NCI-H526 treated with DMSO at 0.1 percent for 48 hours (cell line): ENCODE results near the gene TTC1.
A peak's percentile ranks its signal among the peaks of the same experiment; 100 is the strongest.
"Not testable (repeated sequence)": the region's sequence is repeated elsewhere in the genome, so short reads cannot be mapped to it uniquely, and the experiment has no call there.

Source experiments
- DNase-seq: peaks from one replicate; lab custom pipeline; 2025; lab: John Stamatoyannopoulos, UW

Gene TTC1

GRCh38 chr5:160040471-160040835, 31.5 kb downstream of the TTC1 start:
- no peak for DNase-seq

- no peak for DNase-seq
These were observed 33.7 kb downstream of the TTC1 start for GRCh38 chr5:160042671-160043070.

GRCh38 chr5:160044391-160044804, 35.5 kb downstream of the TTC1 start:
- DNase-seq: no peak

DNA sequence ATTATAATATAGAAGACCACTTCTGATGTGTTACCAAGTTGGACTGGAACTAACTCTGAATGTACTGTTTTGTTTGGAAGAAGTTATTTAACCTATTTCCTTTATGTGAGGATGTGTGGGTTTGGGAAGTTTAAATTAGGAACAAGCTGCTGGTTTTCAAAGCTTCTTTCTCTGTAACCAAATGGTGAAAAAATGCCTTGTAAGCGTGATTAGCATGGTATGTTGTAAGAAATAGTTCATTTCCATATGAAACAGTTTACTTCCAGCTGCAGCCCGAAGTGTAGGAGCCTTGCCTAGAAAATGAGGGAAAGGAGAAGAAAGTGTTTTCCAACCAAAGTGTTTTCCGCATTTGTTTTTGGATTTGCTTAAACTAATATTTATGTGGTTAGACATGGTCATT, 36.0 kb downstream of the TTC1 start:
- DNase-seq: peak; percentile 52

GRCh38 chr5:160047423-160047822, 38.5 kb downstream of the TTC1 start:
- DNase-seq: no peak

DNA sequence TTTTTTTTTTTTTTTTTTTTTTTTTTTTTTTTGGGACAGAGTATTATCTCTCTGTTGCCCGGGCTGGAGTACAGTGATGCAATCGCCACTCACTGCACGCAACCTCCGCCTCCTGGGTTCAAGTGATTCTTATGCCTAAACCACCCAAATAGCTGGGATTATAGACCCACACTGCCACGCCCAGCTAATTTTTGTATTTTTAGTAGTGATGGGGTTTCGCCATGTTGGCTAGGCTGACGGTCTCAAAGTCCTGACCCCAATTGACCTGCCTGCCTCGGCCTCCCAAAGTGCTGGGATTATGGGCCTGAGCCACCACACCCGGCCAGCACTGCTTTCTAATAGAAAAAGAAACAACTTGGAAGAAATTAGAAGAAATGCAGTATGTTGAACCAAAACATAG, 39.2 kb downstream of the TTC1 start:
- no peak for DNase-seq

- DNase-seq: no peak
These were observed 40.2 kb downstream of the TTC1 start for GRCh38 chr5:160049099-160049498.

DNA sequence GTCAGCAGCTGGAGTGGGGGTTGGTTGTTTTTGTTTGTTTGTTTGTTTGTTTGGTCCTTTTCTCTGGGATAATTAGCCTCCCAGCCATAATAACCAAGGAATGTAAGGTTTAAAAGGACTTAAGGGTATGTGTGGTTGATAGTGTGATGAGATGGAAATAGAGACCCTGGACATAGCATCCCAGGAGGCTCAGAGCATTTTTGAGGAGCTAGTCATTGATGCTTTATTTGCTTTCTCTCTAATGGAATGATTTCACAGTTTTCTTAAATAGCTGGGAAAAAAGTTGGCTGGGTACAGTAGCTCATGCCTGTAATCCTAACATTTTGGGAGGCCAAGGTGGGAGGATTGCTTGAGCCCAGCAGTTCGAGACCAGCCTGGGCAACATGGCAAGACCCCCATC, 45.1 kb downstream of the TTC1 start:
- DNase-seq: no peak

DNA sequence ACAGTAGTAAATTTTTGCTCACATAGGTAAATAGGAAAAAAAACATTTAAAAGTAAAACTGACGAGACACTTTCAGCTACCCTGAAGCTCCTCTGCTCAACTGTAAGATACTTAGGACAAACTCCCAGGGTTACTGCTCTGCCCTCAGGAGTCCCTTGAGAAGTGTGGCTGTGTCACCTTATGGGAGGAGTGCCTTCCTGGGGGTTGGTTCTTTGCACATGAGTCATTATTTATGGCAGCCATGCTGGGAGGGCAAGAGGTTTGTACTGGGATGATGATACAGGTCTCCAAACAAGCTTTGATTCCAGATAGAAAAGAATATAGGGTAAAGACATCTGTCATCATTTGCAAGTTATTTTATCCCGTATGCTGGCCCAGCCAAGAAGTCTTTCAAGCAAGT, 45.9 kb downstream of the TTC1 start:
- no peak for DNase-seq

DNA sequence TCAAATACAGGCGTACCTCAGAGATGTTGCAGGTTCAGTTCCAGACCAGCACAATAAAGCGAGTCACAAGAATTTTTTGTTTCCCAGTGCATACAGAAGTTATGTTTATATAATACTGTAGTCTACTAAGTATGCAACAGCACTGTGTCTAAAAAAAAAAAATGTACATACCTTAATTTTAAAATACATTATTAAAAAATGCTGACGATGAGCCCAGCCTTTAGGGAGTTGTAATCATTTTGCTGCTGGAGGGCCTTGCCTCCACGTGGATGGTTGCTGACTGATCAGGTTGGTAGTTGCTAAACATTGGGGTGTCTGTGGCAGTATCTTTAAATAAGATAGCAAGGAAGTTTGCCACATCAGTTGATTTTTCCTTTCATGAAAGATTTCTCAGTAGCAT, 48.3 kb downstream of the TTC1 start:
- DNase-seq: no peak

DNA sequence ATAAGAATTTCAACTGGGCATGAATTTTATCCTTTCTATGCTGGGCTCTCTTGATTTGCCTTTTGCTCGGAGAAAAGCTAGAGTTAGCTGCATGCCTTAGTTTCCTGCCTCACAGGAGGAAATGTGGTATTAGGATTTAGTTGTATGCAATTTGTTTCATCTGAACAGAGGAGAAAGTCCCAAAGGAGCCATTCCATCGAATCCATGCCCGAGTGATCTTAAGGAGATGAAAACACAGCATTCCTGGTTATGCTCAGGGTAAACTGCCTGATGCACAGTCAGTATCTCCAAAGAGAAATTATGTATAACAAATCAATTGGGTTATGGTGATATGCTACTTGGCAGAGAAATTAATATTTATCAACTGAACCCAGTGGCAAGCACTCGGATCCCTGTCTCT, 51.1 kb downstream of the TTC1 start:
- no peak for DNase-seq

- DNase-seq: no peak
These were observed 52.8 kb downstream of the TTC1 start for GRCh38 chr5:160061770-160062169.

DNA sequence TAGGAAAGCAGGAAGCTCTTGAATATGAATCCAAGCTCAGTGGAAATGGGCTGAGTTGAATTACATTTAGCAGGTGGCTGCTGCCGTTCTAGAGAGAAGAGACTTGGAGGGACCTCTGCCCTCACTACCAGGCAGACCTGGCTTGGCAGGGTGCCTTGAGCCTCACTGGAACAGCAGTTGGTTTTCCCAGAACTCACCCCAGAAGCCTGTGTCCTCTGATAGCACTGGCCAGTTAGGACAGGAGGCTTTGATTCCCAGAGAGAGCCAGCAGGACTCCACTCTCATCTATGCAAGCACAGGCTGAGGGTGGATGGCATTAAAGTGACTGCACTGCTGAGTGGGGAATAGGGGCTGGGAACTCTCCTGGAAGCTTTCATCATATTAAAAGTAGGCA, 55.5 kb downstream of the TTC1 start:
- no peak for DNase-seq

DNA sequence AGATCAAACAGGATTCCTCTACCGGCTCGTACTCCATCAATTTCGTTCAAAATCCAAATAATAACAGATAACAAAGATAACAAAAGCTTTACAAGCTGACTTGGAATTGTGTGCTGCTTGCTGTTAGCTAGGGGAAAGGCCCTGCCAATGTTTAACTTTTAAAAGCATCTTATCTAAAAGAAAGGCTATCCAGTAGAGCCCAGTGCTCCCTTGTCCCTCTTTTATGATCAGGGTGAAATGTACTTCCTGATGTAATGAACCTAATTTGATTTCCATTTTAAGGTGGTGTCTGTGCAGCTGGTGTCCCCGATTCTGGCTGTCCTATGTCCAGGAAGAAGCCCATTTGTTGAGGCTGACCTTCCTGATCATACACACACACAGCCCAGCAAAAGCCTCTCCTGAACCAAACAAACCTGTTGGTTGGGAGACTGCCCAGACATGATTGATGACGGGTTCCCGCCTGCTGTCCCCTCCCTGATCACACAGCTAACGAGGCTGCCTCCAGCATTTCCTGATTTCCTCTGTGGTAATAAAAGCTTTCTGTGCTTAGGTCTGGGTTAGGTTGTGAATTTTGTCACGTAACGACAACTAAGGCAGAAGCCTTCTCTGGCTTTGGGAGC, 56.2 kb downstream of the TTC1 start:
- no peak for DNase-seq

- DNase-seq: not testable (repeated sequence)
These were observed 60.2 kb downstream of the TTC1 start for GRCh38 chr5:160069120-160069519.

GRCh38 chr5:160071516-160071915, 62.6 kb downstream of the TTC1 start:
- DNase-seq: no peak

DNA sequence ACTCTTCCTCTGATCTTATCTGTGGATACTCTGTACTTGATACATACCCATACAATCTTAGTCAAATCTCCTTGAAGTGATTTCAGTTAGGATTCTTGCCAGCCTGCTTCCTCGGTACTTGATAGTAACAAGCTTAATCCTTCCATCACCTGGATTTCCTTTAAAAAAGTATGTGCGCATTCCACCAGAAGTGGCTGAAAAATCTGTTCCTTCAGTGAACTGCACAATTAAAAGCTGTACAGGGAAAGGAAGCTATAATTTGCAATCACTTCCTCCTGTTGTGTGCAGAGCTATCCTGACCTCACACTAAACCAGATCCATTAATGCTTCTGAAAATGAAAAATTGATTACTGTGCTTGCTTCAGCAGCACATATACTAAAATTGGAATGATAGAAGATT, 63.0 kb downstream of the TTC1 start:
- no peak for DNase-seq

- no peak for DNase-seq
These were observed 66.1 kb downstream of the TTC1 start for GRCh38 chr5:160075073-160075472.

DNA sequence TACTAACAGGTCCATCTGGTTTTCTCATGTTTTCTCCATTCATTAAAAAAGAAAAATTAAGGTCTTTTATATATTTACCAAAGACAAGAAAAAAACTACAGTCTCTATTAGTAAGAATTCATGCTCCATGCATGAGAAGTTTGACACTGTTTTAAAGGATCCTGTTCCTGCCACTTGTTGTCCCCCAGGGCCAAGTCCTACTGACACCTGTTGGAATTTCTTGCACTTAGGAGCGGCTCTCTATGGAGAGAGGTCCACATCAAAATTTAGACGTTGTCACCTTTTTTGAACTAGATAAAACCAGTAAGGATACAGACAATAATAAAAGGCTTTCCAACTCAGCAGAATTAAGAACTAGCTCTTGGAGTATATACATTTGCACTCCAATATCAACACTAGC, 68.1 kb downstream of the TTC1 start:
- no peak for DNase-seq

DNA sequence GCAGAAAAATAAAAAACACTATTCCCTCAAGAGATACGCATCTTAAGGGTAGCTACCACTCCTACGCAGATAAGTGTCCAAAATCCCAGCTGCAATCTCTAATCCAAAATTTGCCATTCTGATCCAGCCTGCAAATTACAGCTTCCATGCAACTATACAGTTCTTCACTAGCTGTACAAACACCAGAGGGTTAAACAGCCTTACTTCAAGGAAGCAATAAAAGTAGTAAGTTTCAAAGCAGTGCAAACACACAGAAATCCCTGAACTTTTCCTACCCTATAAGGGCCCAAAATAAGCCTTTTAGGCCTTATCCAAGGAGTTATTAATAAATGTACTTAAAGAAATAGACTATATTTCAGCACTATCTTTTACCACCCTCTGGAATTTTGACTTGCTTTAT, 70.8 kb downstream of the TTC1 start:
- no peak for DNase-seq

DNA sequence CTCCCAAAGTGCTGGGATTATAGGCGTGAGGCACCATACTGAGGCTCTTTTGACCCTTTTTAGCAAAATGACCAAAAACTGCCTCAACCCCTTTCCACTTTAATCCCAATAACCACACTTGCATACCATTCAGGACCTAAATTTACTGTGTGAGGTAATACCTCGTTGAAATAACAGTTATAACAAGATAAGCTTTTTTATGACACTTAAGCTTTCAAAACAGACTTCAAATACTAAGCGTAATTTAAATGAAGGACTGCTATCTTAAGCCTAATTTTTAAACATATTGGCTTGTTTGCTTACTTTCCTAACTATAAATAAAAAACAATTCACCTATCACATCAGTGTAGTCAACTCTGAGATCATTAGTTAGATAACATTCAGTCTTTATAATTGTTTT, 72.6 kb downstream of the TTC1 start:
- DNase-seq: no peak

GRCh38 chr5:160082614-160083500, 73.9 kb downstream of the TTC1 start:
- DNase-seq: no peak

DNA sequence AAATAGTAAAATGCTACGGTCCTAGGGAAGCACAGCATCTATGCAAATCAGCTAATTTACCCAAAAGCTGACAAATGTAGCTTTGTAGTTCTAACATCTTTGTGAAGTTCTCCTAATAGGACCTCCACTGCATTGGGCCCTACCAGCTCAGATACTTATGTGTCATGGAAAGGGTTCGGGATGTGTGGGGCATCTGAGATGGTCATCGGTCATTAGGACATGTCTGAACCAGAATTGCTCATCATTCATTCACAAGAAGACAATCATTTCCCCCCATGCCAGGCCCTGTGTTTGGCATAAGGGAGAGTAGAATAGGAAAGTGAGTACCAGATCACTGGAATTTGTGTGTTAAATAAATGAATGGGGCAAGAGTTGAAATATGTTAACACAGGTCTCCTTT, 74.6 kb downstream of the TTC1 start:
- DNase-seq: no peak

GRCh38 chr5:160084144-160084543, 75.2 kb downstream of the TTC1 start:
- DNase-seq: no peak
